Measurements from ENCODE around the gene WWOX. TPM values are rescaled to one million over a fixed set of nuclear protein-coding genes. Genes with fewer than 3 reads are reported as not detected.

Gene WWOX
- polyA plus RNA-seq, 1 donor from 2014 or later = 25.6 TPM

DNA sequence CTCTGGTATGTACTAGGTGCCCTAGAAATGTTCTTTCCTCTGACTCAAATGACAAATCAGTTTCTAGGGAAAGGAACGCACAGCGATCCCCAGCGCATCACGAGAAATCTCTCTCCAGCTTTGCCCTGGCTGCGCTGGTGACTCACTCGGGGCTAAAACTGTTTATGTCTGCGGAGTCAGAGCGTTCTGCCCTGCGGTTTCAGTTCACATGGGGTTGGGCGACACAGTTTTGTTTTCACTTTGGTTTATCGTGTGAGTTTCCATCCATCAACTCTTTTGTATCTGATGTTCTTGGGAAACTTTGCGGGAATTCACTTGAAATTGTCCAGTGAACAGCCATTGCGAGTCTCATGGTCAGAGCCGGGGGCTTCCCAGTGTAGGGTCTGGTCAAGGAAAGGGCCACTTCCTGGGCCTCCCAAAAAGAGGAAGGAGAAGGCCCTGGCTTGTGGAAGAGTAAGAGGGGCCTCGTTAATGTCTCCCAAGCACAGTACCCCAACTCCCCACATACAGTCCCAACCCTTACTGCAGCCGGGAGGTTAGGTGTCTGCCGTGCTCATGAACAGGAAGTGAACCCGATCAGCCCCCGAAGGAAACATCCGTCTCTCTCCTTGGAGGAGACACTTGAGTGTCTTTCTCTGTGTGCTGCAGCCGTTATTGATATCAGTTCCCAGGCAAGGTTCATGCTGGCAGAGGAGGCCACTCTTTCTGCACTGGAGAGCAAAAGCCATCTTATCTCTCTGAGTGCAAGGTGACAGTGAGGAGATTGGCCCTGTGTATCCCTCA, 643.2 kb downstream of the WWOX start:
- H3K79me2 ChIP-seq (replicated peaks; ENCODE audit: insufficient read depth, low read length) = no peaks in the 10 kb centered on the region
- H3F3A ChIP-seq (ENCODE audit: insufficient read depth, low read length, poor library complexity, severe bottlenecking) = no peaks in the 10 kb centered on the region
- no peaks in the 10 kb centered on the region for H3K36me3 ChIP-seq (ENCODE audit: insufficient read depth, low read length)
- H3K4me2 ChIP-seq (ENCODE audit: low read length) = no peak overlapping the region
- no peaks in the 10 kb centered on the region for H3K9me3 ChIP-seq (ENCODE audit: low read length)
- H3K9ac ChIP-seq (ENCODE audit: low read length) = no peak overlapping the region
- no peak for TF ChIP-seq EP300 (conservative IDR thresholded peaks at IDR 0.05; ENCODE audit: poor library complexity, severe bottlenecking)
- no peak for TF ChIP-seq TAF1 (IDR thresholded peaks at IDR 0.05; ENCODE audit: low read depth)
- TF ChIP-seq, protein P1, sequence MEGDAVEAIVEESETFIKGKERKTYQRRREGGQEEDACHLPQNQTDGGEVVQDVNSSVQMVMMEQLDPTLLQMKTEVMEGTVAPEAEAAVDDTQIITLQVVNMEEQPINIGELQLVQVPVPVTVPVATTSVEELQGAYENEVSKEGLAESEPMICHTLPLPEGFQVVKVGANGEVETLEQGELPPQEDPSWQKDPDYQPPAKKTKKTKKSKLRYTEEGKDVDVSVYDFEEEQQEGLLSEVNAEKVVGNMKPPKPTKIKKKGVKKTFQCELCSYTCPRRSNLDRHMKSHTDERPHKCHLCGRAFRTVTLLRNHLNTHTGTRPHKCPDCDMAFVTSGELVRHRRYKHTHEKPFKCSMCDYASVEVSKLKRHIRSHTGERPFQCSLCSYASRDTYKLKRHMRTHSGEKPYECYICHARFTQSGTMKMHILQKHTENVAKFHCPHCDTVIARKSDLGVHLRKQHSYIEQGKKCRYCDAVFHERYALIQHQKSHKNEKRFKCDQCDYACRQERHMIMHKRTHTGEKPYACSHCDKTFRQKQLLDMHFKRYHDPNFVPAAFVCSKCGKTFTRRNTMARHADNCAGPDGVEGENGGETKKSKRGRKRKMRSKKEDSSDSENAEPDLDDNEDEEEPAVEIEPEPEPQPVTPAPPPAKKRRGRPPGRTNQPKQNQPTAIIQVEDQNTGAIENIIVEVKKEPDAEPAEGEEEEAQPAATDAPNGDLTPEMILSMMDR (IDR thresholded peaks at IDR 0.05; ENCODE audit: poor library complexity, severe bottlenecking) = no peak
- TF ChIP-seq REST (IDR thresholded peaks at IDR 0.05; ENCODE audit: borderline replicate concordance) = no peak
- TF ChIP-seq SMC3 (conservative IDR thresholded peaks at IDR 0.05; ENCODE audit: poor library complexity) = no peak
- TF ChIP-seq POLR2AphosphoS5 (IDR thresholded peaks at IDR 0.05) = no peak
- no peak for TF ChIP-seq RAD21 (conservative IDR thresholded peaks at IDR 0.05)
- TF ChIP-seq EZH2 (IDR thresholded peaks at IDR 0.05; ENCODE audit: borderline replicate concordance, insufficient read depth, low read length, poor library complexity, severe bottlenecking) = no peak
- no peak for TF ChIP-seq MXI1 (conservative IDR thresholded peaks at IDR 0.05; ENCODE audit: poor library complexity, severe bottlenecking)
- H3K27me3 ChIP-seq (ENCODE audit: insufficient read depth, low read depth, low read length) = no peaks in the 10 kb centered on the region
- H3K4me3 ChIP-seq (ENCODE audit: low read length) = no peak overlapping the region
- no peaks in the 10 kb centered on the region for H3K9me2 ChIP-seq (ENCODE audit: insufficient read depth, low read length)
- no peak overlapping the region for H3K27ac ChIP-seq (ENCODE audit: low read length)
- H2AFZ ChIP-seq (ENCODE audit: low read depth, low read length) = no peak overlapping the region
- H4K20me1 ChIP-seq (ENCODE audit: insufficient read depth) = no peaks in the 10 kb centered on the region

GRCh38 chr16:78743556-78743955, 644.1 kb downstream of the WWOX start:
- Histone ChIP-seq H3K36me3 (ENCODE audit: insufficient read depth, low read length) (no peaks in the 10 kb centered on the region), H3F3A (ENCODE audit: insufficient read depth, low read length, poor library complexity, severe bottlenecking) (no peaks in the 10 kb centered on the region)

More at GRCh38 chr16:78743556-78743955, 644.1 kb downstream of the WWOX start:
- Histone ChIP-seq H4K20me1 (ENCODE audit: insufficient read depth) (no peaks in the 10 kb centered on the region), H3K9me2 (ENCODE audit: insufficient read depth, low read length) (no peaks in the 10 kb centered on the region), H3K4me3 (ENCODE audit: low read length) (no peak overlapping the region), H2AFZ (ENCODE audit: low read depth, low read length) (no peak overlapping the region), H3K27ac (ENCODE audit: low read length) (no peak overlapping the region), H3K27me3 (ENCODE audit: insufficient read depth, low read depth, low read length) (no peaks in the 10 kb centered on the region), H3K79me2 (replicated peaks; ENCODE audit: insufficient read depth, low read length) (no peaks in the 10 kb centered on the region), H3K9ac (ENCODE audit: low read length) (no peak overlapping the region), H3K4me2 (ENCODE audit: low read length) (no peak overlapping the region), H3K9me3 (ENCODE audit: low read length) (no peaks in the 10 kb centered on the region)
- TF ChIP-seq MXI1 (conservative IDR thresholded peaks at IDR 0.05; ENCODE audit: poor library complexity, severe bottlenecking) = no peak
- TF ChIP-seq, protein P1 (IDR thresholded peaks at IDR 0.05; ENCODE audit: poor library complexity, severe bottlenecking) = no peak
- no peak for TF ChIP-seq POLR2AphosphoS5 (IDR thresholded peaks at IDR 0.05)
- TF ChIP-seq EZH2 (IDR thresholded peaks at IDR 0.05; ENCODE audit: borderline replicate concordance, insufficient read depth, low read length, poor library complexity, severe bottlenecking) = no peak
- TF ChIP-seq REST (IDR thresholded peaks at IDR 0.05; ENCODE audit: borderline replicate concordance) = no peak
- TF ChIP-seq EP300 (conservative IDR thresholded peaks at IDR 0.05; ENCODE audit: poor library complexity, severe bottlenecking) = no peak
- TF ChIP-seq TAF1 (IDR thresholded peaks at IDR 0.05; ENCODE audit: low read depth) = no peak
- TF ChIP-seq RAD21 (conservative IDR thresholded peaks at IDR 0.05) = no peak
- TF ChIP-seq SMC3 (conservative IDR thresholded peaks at IDR 0.05; ENCODE audit: poor library complexity) = no peak

Measured in neural cell (in vitro differentiated cells).